Measurements from ENCODE around the gene BABAM2.

- TF ChIP-seq EP300 (IDR thresholded peaks at IDR 0.05; ENCODE audit: borderline replicate concordance in 1 of 2, control insufficient read depth in 1 of 2, low read depth in 2 of 2, low read length in 2 of 2): no peak
- TF ChIP-seq, protein P1, sequence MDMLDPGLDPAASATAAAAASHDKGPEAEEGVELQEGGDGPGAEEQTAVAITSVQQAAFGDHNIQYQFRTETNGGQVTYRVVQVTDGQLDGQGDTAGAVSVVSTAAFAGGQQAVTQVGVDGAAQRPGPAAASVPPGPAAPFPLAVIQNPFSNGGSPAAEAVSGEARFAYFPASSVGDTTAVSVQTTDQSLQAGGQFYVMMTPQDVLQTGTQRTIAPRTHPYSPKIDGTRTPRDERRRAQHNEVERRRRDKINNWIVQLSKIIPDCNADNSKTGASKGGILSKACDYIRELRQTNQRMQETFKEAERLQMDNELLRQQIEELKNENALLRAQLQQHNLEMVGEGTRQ (IDR thresholded peaks at IDR 0.05; ENCODE audit: borderline replicate concordance, low read depth, low read length): no peak
- no peak for TF ChIP-seq ZNF274 (IDR thresholded peaks at IDR 0.05; ENCODE audit: insufficient read depth, insufficient read length)
- TF ChIP-seq POLR2AphosphoS5 (IDR thresholded peaks at IDR 0.05; ENCODE audit: low read length): no peak
- TF ChIP-seq, protein P2, sequence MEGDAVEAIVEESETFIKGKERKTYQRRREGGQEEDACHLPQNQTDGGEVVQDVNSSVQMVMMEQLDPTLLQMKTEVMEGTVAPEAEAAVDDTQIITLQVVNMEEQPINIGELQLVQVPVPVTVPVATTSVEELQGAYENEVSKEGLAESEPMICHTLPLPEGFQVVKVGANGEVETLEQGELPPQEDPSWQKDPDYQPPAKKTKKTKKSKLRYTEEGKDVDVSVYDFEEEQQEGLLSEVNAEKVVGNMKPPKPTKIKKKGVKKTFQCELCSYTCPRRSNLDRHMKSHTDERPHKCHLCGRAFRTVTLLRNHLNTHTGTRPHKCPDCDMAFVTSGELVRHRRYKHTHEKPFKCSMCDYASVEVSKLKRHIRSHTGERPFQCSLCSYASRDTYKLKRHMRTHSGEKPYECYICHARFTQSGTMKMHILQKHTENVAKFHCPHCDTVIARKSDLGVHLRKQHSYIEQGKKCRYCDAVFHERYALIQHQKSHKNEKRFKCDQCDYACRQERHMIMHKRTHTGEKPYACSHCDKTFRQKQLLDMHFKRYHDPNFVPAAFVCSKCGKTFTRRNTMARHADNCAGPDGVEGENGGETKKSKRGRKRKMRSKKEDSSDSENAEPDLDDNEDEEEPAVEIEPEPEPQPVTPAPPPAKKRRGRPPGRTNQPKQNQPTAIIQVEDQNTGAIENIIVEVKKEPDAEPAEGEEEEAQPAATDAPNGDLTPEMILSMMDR (IDR thresholded peaks at IDR 0.05 in 2 of 3, conservative IDR thresholded peaks at IDR 0.05 in 1 of 3; ENCODE audit: control insufficient read depth in 2 of 3, extremely low read depth in 1 of 3, insufficient read depth in 1 of 3, low read depth in 3 of 3, low read length in 3 of 3): no peak
- no peak for TF ChIP-seq ESRRA (IDR thresholded peaks at IDR 0.05; ENCODE audit: low read length)
These were observed 243.8 kb downstream of the BABAM2 start for GRCh38 chr2:28134262-28134812.
